ENCODE data around the gene ZNF511. TPM values are rescaled to one million over a fixed set of nuclear protein-coding genes. Genes with fewer than 3 reads are reported as not detected.

Gene ZNF511
- total and polyA plus RNA-seq, 4 experiments from 2014 or later = 31.5 to 107 (median 51.0) TPM

DNA sequence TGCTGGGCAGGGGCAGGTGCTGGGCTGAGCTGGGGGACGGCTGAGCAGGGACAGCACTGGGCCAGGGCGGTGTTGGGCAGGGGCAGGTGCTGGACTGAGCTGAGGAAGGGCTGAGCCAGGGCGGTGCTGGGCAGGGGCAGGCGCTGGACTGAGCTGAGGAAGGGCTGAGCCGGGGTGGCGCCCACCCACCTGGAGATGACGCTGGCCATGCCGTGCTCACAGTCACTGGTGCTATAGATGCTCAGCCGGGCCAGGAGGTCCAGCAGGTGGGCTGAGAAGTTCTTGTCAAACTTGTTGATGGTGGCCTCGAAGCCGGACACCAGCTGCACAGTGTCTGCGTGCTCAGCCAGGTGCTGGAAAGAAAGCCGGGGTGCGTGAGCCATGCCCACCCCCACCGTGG lies 27.6 kb upstream of the ZNF511 start:
- Histone ChIP-seq H3K4me1 (ENCODE audit: insufficient read depth, low read length) (peaks cover 36% of the 10 kb centered on the region), H3K9me3 (ENCODE audit: control insufficient read depth in 1 of 2, low read length in 2 of 2) (no peaks in the 10 kb centered on the region), H3K27ac (ENCODE audit: low read depth, low read length) (no peak overlapping the region), H3K36me3 (ENCODE audit: insufficient read depth, low read length) (peaks cover 45% of the 10 kb centered on the region), H3K27me3 (ENCODE audit: insufficient read depth, low read length) (no peaks in the 10 kb centered on the region), H3K4me3 (ENCODE audit: low read length in 2 of 2) (no peak overlapping the region)
- H3K36me3 Mint-ChIP-seq = peaks cover 28 to 43% of the 10 kb centered on the region in 2 donors
- no peak overlapping the region for H3K4me3 Mint-ChIP-seq
- intact Hi-C loops (cut with micrococcal nuclease) = no loop called here
- no peaks in the 10 kb centered on the region for H3K9me3 Mint-ChIP-seq
- peaks cover 17 to 36% (median 27%) of the 10 kb centered on the region in 4 donors for H3K4me1 Mint-ChIP-seq
- ChIA-PET CTCF (ENCODE audit: partially characterized antibody) (interaction anchor here (1.0 to 1.5 kb wide), 2 partner anchors 22 to 26 kb away, joined by 3 to 7 read pairs; no protein-coding TSS in a partner anchor), POLR2A (ENCODE audit: partially characterized antibody) (interaction anchor here (2.5 to 11.6 kb wide), 2 partner anchors 20 to 26 kb away, joined by 8 to 236 read pairs; no protein-coding TSS in a partner anchor)
- H3K27me3 Mint-ChIP-seq = no peaks in the 10 kb centered on the region
- DNase-seq = no peak
- H3K27ac Mint-ChIP-seq = no peak overlapping the region

GRCh38 chr10:133281628-133282372 lies 26.9 kb upstream of the ZNF511 start:
- H3K4me1 Mint-ChIP-seq = peaks cover 17 to 41% (median 25%) of the 10 kb centered on the region in 4 donors

GRCh38 chr10:133282846-133283390 lies 25.8 kb upstream of the ZNF511 start:
- Histone ChIP-seq H3K36me3 (ENCODE audit: insufficient read depth, low read length) (peaks cover 51% of the 10 kb centered on the region), H3K9me3 (ENCODE audit: control insufficient read depth in 1 of 2, low read length in 2 of 2) (no peaks in the 10 kb centered on the region), H3K27ac (ENCODE audit: low read depth, low read length) (no peak overlapping the region), H3K4me3 (ENCODE audit: low read length in 2 of 2) (no peak overlapping the region), H3K4me1 (ENCODE audit: insufficient read depth, low read length) (peaks cover 21% of the 10 kb centered on the region), H3K27me3 (ENCODE audit: insufficient read depth, low read length) (no peaks in the 10 kb centered on the region)
- intact Hi-C loops (cut with micrococcal nuclease) = no loop called here
- no peak overlapping the region for H3K4me3 Mint-ChIP-seq
- H3K27me3 Mint-ChIP-seq = no peaks in the 10 kb centered on the region
- ChIA-PET POLR2A (ENCODE audit: partially characterized antibody) (interaction anchor here (0.6 kb wide), 1 partner anchor 25 kb away, joined by 3 read pairs; no protein-coding TSS in a partner anchor), CTCF (ENCODE audit: partially characterized antibody) (no interaction called here)
- peaks cover 0 to 3% (median 0%) of the 10 kb centered on the region in 8 donors for H3K9me3 Mint-ChIP-seq
- H3K27ac Mint-ChIP-seq = no peak overlapping the region
- peaks cover 13 to 34% (median 21%) of the 10 kb centered on the region in 4 donors for H3K4me1 Mint-ChIP-seq
- no peak for DNase-seq
- peaks cover 39 to 57% of the 10 kb centered on the region in 2 donors for H3K36me3 Mint-ChIP-seq

More at GRCh38 chr10:133281628-133282372, 26.9 kb upstream of the ZNF511 start:
- Histone ChIP-seq H3K27ac (ENCODE audit: low read depth, low read length) (no peak overlapping the region), H3K4me3 (ENCODE audit: low read length in 2 of 2) (no peak overlapping the region), H3K27me3 (ENCODE audit: insufficient read depth, low read length) (no peaks in the 10 kb centered on the region), H3K9me3 (ENCODE audit: control insufficient read depth in 1 of 2, low read length in 2 of 2) (no peaks in the 10 kb centered on the region), H3K36me3 (ENCODE audit: insufficient read depth, low read length) (peaks cover 47% of the 10 kb centered on the region), H3K4me1 (ENCODE audit: insufficient read depth, low read length) (peaks cover 32% of the 10 kb centered on the region)
- Mint-ChIP-seq H3K4me3 (no peak overlapping the region), H3K9me3 (peaks cover 0 to 3% (median 0%) of the 10 kb centered on the region in 8 donors), H3K36me3 (peaks cover 36 to 51% of the 10 kb centered on the region in 2 donors), H3K27me3 (no peaks in the 10 kb centered on the region), H3K27ac (peak overlapping the region in 1 of 7 donors; percentile 19)
- intact Hi-C loops (cut with micrococcal nuclease) = no loop called here
- POLR2A ChIA-PET (ENCODE audit: partially characterized antibody) = interaction anchor here (0.9 to 2.5 kb wide), 2 partner anchors 19 to 25 kb away, joined by 4 to 8 read pairs; no protein-coding TSS in a partner anchor
- CTCF ChIA-PET (ENCODE audit: partially characterized antibody) = interaction anchor here (1.0 to 1.5 kb wide), 3 partner anchors 21 to 26 kb away, joined by 3 to 7 read pairs (median 3); no protein-coding TSS in a partner anchor
- no peak for DNase-seq

DNA sequence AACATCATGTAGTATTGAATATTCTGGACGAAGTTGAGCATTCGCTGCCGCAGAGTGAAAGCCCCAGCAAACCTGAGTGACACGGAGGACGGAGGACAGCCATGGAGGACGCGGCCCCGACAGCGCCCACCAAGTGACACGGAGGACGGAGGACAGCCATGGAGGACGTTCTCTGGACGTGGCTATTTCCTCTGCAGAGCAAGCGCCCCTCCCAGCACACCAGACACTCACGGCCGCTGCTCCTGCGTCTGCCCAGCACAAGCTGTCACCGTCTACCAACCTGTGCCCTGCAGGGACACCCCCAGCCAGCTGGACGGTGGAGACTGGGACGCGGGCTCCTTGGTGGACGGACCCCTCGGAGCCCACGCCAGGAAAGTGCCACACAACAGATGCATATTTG lies 24.8 kb upstream of the ZNF511 start:
- H3K27me3 ChIP-seq (ENCODE audit: insufficient read depth, low read length) = no peaks in the 10 kb centered on the region
- CTCF ChIA-PET (ENCODE audit: partially characterized antibody) = no interaction called here
- H3K36me3 ChIP-seq (ENCODE audit: insufficient read depth, low read length) = peaks cover 60% of the 10 kb centered on the region
- H3K4me1 Mint-ChIP-seq = peaks cover 4 to 24% (median 11%) of the 10 kb centered on the region in 4 donors
- H3K4me3 Mint-ChIP-seq = no peak overlapping the region
- H3K9me3 ChIP-seq (ENCODE audit: control insufficient read depth in 1 of 2, low read length in 2 of 2) = no peaks in the 10 kb centered on the region
- H3K36me3 Mint-ChIP-seq = peaks cover 43 to 57% of the 10 kb centered on the region in 2 donors
- no peak overlapping the region for H3K4me3 ChIP-seq (ENCODE audit: low read length in 2 of 2)
- peaks cover 11% of the 10 kb centered on the region for H3K4me1 ChIP-seq (ENCODE audit: insufficient read depth, low read length)
- DNase-seq = no peak
- intact Hi-C loops (cut with micrococcal nuclease) = no loop called here
- H3K9me3 Mint-ChIP-seq = peaks cover 0 to 3% (median 0%) of the 10 kb centered on the region in 8 donors
- no peak overlapping the region for H3K27ac Mint-ChIP-seq
- H3K27ac ChIP-seq (ENCODE audit: low read depth, low read length) = no peak overlapping the region
- no peaks in the 10 kb centered on the region for H3K27me3 Mint-ChIP-seq
- POLR2A ChIA-PET (ENCODE audit: partially characterized antibody) = no interaction called here

GRCh38 chr10:133285217-133285616 lies 23.5 kb upstream of the ZNF511 start:
- H3K27me3 ChIP-seq (ENCODE audit: insufficient read depth, low read length) = no peaks in the 10 kb centered on the region
- H3K27ac ChIP-seq (ENCODE audit: low read depth, low read length) = no peak overlapping the region
- no peaks in the 10 kb centered on the region for H3K4me1 ChIP-seq (ENCODE audit: insufficient read depth, low read length)
- H3K9me3 Mint-ChIP-seq = peaks cover 0 to 3% (median 0%) of the 10 kb centered on the region in 8 donors
- H3K4me3 Mint-ChIP-seq = no peak overlapping the region
- CTCF ChIA-PET (ENCODE audit: partially characterized antibody) = no interaction called here
- intact Hi-C loops (cut with micrococcal nuclease) = no loop called here
- POLR2A ChIA-PET (ENCODE audit: partially characterized antibody) = no interaction called here
- DNase-seq = no peak
- H3K27me3 Mint-ChIP-seq = no peaks in the 10 kb centered on the region
- peaks cover 64% of the 10 kb centered on the region for H3K36me3 ChIP-seq (ENCODE audit: insufficient read depth, low read length)
- H3K36me3 Mint-ChIP-seq = peaks cover 47 to 56% of the 10 kb centered on the region in 2 donors
- H3K4me1 Mint-ChIP-seq = peaks cover under 1 to 11% (median 2%) of the 10 kb centered on the region in 4 donors
- no peak overlapping the region for H3K4me3 ChIP-seq (ENCODE audit: low read length in 2 of 2)
- H3K27ac Mint-ChIP-seq = no peak overlapping the region
- H3K9me3 ChIP-seq (ENCODE audit: control insufficient read depth in 1 of 2, low read length in 2 of 2) = no peaks in the 10 kb centered on the region

GRCh38 chr10:133286366-133286765 lies 22.3 kb upstream of the ZNF511 start:
- H3K27ac ChIP-seq (ENCODE audit: low read depth, low read length) = no peak overlapping the region
- no peaks in the 10 kb centered on the region for H3K27me3 Mint-ChIP-seq
- peaks cover 0 to 3% (median 0%) of the 10 kb centered on the region in 8 donors for H3K9me3 Mint-ChIP-seq
- H3K4me3 Mint-ChIP-seq = no peak overlapping the region
- no peaks in the 10 kb centered on the region for H3K27me3 ChIP-seq (ENCODE audit: insufficient read depth, low read length)
- ChIA-PET CTCF (ENCODE audit: partially characterized antibody) (no interaction called here), POLR2A (ENCODE audit: partially characterized antibody) (no interaction called here)
- no peak for DNase-seq
- H3K4me3 ChIP-seq (ENCODE audit: low read length in 2 of 2) = no peak overlapping the region
- no peaks in the 10 kb centered on the region for H3K4me1 ChIP-seq (ENCODE audit: insufficient read depth, low read length)
- H3K36me3 Mint-ChIP-seq = peaks cover 53 to 59% of the 10 kb centered on the region in 2 donors
- H3K27ac Mint-ChIP-seq = peak overlapping the region in 3 of 7 donors; percentile 30 to 64 (median 37)
- peaks cover 65% of the 10 kb centered on the region for H3K36me3 ChIP-seq (ENCODE audit: insufficient read depth, low read length)
- intact Hi-C loops (cut with micrococcal nuclease) = no loop called here
- no peaks in the 10 kb centered on the region for H3K9me3 ChIP-seq (ENCODE audit: control insufficient read depth in 1 of 2, low read length in 2 of 2)
- peaks cover 0 to 11% (median 2%) of the 10 kb centered on the region in 4 donors for H3K4me1 Mint-ChIP-seq

DNA sequence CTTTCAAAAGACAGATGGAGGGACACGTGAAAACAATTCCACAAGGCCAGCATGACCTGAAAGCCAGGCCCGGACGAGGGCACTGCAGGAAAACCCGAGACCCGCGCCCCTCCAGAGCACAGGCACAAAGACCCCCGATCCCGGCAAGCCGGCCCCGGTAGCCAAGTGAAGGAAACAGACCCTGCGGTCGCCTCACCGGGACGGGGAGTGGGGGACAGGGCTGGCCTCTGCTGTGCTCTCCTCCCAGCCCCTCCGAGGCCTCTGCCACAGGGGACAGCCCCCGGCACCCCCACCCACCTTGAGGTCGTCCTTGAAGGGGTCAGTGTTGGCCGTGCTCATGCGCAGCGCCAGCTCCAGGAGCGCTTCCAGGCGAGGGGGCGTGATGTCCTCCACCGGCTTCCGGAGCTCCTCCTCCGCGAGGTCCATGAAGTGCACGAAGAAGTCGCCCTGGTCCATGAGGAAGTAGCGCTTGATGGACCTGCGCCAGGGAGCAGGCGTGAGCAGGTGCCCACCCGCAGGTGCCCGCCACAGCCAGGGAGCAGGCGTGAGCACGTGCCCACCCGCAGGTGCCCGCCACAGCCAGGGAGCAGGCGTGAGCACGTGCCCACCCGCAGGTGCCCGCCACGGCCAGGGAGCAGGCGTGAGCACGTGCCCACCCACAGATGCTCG lies 20.7 kb upstream of the ZNF511 start:
- no peak for DNase-seq
- Histone ChIP-seq H3K27me3 (ENCODE audit: insufficient read depth, low read length) (no peaks in the 10 kb centered on the region), H3K36me3 (ENCODE audit: insufficient read depth, low read length) (peaks cover 58% of the 10 kb centered on the region), H3K27ac (ENCODE audit: low read depth, low read length) (no peak overlapping the region), H3K4me3 (ENCODE audit: low read length in 2 of 2) (no peak overlapping the region), H3K9me3 (ENCODE audit: control insufficient read depth in 1 of 2, low read length in 2 of 2) (no peaks in the 10 kb centered on the region), H3K4me1 (ENCODE audit: insufficient read depth, low read length) (no peaks in the 10 kb centered on the region)
- Mint-ChIP-seq H3K27ac (no peak overlapping the region), H3K36me3 (peaks cover 46 to 48% of the 10 kb centered on the region in 2 donors), H3K9me3 (peaks cover 0 to 3% (median 0%) of the 10 kb centered on the region in 8 donors), H3K27me3 (no peaks in the 10 kb centered on the region), H3K4me1 (peaks cover 0 to 11% (median 2%) of the 10 kb centered on the region in 4 donors), H3K4me3 (no peak overlapping the region)
- ChIA-PET POLR2A (ENCODE audit: partially characterized antibody) (interaction anchor here (1.4 kb wide), 1 partner anchor 20 kb away, joined by 4 read pairs; no protein-coding TSS in a partner anchor), CTCF (ENCODE audit: partially characterized antibody) (no interaction called here)
- intact Hi-C loops (cut with micrococcal nuclease) = no loop called here
